GM15510 (cell line): ENCODE measurements around the gene KLHDC10.

Experiments used
- POLR2A ChIP-seq: IDR thresholded peaks from 3 replicates; pipeline ENCODE4 v1.6.1; 2011; ENCODE audit warnings: borderline replicate concordance; ENCODE audit not compliant: insufficient read length; ENCODE audit errors: extremely low read depth

Gene KLHDC10

GRCh38 chr7:130131964-130132875 is 61.9 kb downstream of the KLHDC10 start:
- no peak for TF ChIP-seq POLR2A

DNA sequence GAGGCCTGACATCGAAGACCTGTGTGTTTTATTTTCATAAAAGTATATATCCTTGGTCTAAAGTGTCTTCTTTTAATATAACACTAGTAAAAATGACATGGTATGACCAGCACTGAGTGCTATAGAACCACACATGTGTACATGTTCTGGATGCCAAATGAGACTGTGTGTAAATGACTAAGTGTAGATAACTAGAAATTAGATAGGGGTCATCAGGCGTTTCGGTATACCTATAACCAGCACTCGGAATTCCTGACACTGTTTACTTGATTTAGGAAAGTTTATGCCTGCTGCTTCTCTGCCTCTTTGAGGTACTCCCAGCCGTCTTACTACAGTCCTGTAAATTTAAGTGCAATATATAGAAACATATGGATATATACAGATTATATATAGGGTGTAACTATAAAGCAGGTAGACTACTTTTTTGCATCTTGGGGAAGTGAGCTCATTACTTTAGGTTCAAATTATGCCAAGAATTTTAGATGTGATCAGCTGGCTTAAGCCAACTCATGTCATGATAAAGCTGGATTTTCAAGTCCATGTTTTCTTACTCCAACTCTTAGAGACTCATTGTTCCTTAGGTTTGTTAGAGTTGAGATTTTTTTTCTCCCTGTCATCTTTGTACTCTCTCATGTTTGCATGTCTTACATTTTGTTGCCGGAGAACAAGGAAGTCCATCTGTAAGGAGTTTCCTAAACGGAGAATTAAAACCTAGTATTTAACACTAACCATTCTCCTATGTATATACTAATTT is 62.9 kb downstream of the KLHDC10 start:
- no peak for TF ChIP-seq POLR2A

GRCh38 chr7:130134106-130134636 is 63.8 kb downstream of the KLHDC10 start:
- TF ChIP-seq POLR2A, result no peak

DNA sequence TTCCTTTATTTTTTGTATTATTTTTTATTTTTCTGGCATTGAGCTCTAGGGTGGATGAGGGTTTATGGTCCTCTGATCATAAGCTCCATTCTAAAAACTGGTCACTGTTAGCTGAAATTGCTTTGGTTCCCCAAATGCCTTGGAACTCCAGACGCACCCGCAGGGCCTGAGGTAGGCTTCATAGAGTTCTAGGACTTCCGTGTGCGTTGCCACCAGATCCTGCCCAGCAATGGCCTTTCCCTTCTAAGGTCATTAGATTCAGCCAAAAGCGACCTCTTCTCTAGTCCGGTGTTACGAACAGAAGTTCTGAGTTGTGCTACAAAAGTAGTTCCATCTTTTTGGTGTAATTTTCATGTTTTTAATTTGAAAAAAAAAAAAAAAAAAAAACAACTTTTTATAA is 64.4 kb downstream of the KLHDC10 start:
- no peak for TF ChIP-seq POLR2A

- no peak for TF ChIP-seq POLR2A
These were observed 65.2 kb downstream of the KLHDC10 start for GRCh38 chr7:130135208-130136205.

DNA sequence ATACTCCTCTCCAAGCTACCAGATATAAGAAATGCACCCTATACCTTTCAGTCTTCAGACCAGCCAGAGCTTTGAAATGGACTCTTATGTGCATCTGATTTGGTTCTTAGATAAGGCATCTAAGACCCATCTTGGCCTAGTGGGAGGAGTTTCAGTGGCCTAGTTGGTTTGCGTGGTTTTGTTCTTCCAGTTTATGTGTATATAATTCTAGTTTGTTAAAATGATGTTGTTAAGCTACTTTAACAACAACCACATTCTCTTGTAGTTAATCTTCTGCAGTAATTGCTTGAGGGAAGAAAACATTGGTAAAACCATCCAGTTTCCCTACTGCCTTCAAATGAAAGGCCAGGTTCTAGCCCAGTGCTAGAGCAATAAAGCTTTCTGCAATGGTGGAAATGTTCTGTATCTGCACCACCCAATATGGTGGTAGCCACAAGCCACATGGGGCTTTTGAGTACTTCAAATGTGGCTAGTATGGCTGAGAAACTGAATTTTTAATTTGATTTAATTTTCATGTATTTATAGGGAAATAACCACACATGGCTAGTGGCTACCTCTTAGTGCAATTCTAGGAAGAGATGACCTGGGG is 66.3 kb downstream of the KLHDC10 start:
- no peak for TF ChIP-seq POLR2A

DNA sequence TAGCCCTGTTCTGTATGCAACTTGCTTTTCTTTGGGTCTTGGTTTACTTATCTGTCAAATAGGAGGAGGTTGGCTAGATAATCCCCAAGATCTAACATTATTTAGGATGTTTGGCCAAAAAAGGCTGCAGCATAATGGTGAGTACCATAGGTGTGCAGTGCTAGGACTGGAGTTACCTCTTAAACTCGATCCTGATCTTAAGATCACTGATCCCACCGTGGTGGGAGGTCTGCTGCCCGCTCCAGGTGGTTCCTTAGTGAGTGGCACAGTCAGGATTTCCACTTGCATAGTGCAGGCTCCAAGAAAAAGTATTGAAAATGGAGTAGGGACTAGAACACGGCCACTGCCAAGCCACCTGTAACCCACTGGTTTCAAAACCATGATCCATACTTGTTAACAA is 66.9 kb downstream of the KLHDC10 start:
- TF ChIP-seq POLR2A, result no peak

DNA sequence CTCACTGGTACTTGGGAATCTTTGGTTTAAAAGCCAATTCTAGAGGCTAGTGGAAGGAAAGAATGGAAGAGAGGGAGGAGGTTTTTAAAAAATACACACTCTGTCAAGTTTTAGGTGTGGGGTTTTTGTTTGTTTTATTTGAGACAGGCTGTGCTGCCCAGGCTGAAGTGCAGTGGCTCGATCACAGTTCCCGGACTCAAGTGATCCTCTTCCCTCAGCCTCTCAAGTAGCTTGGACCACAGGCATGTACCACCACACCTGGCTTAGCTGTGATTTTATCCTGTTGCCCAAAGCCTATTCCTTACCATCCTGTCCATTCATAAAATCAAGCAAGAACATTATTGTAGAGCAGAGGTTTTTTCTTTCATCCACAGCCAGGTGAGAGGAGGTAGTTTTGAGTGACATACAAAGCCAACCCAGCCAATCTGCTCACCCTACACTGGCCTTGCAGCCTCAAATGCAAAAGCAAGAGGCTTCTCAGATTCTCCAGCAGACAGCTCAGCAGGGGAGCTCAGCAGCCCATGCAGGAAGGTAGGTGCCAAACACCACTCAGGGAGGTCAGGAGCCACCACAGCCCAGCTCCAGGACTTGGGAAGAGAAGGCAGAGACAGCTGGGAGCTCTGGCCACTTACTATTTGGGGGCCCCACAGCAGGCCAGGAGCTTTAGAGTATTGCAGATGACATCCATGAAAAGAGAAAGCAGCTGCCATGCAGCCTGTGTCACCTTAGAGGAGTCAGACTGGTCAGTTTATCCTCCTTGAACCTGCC is 69.0 kb downstream of the KLHDC10 start:
- TF ChIP-seq POLR2A, result no peak

DNA sequence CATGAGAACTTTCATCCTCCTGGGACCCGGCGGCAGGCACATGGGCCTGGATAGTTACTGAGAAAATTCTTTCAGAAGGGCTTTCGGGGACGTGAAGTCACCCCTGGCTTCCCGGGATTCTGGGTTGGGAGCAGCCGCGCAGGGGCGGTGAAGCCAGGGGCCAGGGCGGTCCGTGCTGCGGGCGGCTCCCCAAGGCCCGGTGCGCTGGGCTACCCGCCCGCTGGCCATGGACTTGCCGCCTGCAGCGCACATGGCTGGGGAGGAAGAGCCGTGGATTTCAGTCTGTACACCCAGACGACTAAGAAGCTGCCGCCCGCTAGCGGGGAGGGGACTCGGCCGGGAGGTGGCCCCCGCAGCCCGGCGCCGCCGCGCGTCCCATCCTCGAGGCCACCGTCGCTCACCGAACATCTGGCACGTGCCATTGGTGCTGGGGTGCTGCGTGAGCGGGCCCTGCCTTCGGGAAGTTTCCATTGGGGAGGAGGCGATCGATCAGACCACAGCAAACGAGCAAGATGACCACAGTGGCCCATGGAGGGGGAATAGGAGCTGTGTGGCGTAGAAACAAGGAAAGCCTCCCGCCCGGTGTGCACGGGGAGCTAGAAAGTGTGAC is 70.3 kb downstream of the KLHDC10 start:
- no peak for TF ChIP-seq POLR2A

DNA sequence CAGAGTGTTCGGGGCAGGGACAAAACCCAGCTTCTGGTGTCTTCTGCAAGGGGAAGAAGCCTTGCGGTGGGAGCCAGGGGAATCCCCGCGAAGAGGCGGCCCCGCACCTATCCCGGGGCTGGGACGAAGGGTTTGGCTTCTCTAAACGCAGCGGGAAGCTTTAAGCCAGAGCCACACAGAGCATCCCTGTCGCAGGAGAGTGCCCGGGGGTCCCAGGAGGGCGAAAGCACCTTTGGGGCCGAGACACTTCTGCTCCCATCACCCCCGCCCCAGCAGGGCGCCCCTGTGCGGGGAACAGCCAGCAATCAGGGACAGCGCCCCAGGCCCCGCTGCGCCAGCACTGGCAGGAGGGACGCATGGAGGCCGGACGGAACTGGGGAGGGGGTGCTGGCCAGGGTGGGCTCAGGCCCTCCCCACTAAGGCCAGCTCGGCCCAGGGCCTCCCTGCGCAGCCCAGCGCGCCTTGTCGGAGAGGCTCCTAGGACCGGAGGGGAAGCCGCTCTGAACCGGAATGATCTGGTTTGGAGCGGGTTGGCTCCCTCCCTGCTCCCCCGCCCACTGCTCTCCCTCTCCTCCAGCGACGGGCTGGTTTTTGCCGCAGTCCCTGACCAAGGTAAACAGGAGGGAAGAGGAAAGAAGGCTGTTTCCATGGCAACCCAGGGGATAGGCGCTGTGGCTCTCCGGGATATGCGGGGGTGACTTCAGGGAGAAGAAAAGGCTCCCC is 71.0 kb downstream of the KLHDC10 start:
- peak; percentile 16 for TF ChIP-seq POLR2A

DNA sequence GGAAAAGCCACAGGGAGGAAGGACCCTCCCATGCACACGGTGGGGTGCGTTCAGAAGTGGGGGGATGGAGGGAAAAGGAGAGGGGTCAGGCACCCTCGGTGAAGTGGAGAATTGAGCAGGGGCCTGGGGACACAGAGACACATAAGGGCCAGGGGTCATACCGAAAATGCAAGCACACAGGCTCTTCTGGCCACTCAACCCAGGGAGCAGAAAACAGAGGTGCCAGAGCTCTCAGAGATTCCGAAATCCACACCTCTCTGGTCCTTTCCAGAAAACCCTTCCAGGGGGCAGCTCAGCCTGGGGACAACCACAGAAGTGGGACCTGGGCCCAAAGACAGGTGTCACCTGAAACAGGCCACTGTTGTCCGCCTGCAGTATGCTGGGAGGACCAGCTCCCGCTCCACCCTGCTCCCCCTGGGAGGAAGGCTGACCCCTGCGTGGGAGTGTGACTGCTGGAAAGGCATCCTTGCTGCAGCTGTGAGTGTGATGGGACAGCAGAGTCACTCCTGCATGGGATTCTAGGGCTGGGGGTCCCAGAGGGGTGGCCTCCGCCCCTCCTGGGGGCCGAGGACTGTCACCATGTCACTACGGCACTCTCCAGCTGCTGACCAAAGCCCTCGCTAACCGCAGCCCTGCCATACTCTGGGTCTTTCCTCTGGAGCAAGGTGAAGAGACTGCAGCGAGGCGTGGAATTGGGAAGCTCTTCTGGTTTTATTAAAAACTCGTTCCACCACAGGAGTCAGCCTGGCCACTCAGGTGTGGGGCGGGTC is 71.7 kb downstream of the KLHDC10 start:
- TF ChIP-seq POLR2A, result no peak
